NCI-H69 (cell line): ENCODE data around the gene ZNF37A.
"Not testable (repeated sequence)": the region's sequence is repeated elsewhere in the genome, so short reads cannot be mapped to it uniquely, and the experiment has no call there.

Experiments used
- DNase-seq: peaks from one replicate; lab custom pipeline; 2025; lab: John Stamatoyannopoulos, UW

Gene ZNF37A

DNA sequence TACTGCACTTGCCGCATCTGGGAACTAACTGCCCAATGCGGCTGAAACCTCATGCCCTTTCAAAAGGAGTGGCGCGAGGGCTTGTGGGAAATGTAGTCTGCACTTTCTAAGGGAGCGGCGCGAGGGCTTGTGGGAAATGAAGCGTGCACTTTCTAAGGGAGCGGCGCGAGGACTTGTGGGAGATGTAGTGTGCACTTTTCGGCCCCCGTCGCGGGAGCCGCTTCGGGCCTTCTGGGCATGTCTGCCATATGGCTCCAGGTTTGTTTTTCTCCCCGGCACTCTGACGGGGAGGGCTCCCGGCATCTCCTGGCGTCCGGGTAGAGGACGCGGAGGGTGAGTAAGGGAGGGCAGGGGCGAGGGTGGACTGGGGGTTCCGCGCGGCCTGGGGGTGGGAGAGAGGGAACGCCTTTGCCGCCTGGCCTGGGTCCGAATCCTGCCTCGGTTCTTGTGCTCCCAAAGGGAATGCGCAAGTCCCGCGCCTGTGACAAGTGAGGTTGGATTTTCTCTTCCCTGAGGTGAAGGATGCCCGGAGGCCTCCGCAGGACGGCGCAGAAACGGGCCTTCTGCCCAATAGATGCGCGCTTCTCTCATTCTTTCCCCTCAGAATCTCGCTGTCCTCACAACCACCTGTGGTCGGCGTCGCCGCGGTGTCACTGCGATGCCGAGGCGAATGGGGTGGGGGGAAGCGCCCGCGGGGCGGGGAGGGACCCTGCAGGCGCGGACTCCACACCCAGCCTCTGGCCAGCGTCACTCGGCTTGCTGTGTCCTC is at the start of gene ZNF37A:
TSS of gene ZNF37A (plus strand) at position 180 of the 769 bp plus-strand sequence. CDS start 2,281 bp downstream, outside the sequence.
- peak; percentile 96 for DNase-seq

DNA sequence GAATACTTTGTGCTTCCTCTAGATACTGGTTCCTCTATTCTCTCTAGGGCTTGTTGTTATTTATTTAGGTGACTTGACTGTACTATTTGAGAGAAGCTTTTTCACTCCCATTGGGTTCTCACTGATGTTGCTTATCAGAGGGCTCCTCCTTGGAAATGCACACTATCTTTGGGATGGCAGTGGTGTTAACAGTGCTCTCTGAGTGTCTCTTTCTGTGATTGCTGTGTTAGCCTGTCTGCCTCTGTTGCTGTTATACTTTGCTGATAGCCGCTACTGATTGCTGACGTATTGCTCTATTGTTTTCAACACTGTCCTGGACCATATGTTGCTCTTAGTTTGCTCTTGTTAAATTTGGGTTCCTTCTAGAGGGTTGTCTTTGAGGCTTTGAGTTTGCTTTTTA is 49.0 kb upstream of the ZNF37A start:
- no peak for DNase-seq

GRCh38 chr10:38047666-38048065 is 46.5 kb upstream of the ZNF37A start:
- no peak for DNase-seq

GRCh38 chr10:38050212-38050611 is 43.9 kb upstream of the ZNF37A start:
- DNase-seq, result no peak

DNA sequence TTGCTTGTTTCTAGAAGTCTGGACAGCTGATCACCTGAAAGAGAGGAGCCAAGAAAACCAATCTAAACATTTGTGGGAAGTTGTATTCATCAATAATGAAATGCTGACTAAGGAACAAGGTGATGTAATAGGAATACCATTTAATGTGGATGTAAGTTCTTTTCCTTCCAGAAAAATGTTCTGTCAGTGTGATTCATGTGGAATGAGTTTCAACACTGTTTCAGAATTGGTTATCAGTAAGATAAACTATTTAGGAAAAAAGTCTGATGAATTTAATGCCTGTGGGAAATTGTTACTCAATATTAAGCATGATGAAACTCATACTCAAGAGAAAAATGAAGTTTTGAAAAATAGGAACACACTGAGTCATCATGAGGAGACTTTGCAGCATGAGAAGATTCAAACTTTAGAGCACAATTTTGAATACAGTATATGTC is 39.8 kb upstream of the ZNF37A start:
- DNase-seq, result no peak

GRCh38 chr10:38055274-38055894 is 38.8 kb upstream of the ZNF37A start:
- not testable (repeated sequence) for DNase-seq

DNA sequence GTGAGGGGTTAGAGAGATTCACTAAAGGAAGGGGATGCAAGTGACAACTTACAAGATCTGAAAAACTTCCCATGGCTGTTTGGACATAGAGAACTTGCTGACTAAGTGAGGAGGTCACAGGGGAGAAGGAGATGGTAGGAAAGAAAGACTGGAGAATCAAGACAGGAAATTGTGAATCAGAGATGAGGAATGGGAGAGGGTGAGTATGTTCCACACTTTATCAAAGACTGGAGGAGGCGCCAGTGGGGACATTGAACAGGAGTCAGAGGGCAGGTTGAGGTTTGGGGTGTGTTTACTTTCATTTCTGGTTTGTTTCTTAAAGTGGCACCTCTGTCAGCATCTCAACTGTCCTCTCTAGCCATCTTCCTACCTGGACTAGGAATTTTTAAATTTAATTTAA is 24.5 kb upstream of the ZNF37A start:
- DNase-seq, result not testable (repeated sequence)

- no peak for DNase-seq
Observed at GRCh38 chr10:38070501-38070900, 23.6 kb upstream of the ZNF37A start.

GRCh38 chr10:38072552-38072951 is 21.6 kb upstream of the ZNF37A start:
- DNase-seq, result no peak

GRCh38 chr10:38076687-38077086 is 17.4 kb upstream of the ZNF37A start:
- no peak for DNase-seq

DNA sequence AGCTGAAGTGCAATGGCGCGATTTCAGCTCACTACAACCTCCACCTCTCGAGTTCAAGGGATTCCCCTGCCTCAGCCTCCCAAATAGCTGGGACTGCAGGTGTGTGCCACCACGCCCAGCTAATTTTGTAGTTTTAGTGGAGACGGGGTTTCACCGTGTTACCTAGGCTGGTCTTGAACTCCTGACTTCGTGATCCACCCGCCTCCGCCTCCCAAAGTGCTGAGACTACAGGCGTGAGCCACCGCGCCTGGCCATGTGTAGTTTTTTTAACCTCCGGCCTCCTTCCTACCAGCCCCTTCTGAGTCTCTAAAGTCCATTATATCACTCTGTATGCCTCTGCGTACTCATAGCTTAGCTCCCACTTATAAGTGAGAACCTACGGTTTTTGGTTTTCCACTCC is 819 bp upstream of the ZNF37A start:
- DNase-seq, result not testable (repeated sequence)

DNA sequence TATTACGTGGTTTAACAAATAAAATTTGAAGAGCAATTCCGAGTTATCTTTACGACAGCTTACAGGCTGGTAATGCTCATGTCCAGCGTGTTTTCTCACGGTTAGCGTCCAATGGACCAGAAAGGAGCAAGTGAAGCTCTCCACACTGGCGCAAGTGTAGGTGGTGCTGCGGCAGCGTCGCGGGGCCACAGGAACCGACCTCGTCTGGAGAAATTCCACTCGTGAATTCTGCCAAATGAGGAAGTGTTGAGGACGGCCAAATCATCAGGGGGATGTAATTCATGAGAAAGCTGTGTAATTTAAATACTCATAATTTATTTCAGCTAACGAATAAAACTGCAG is 350 bp upstream of the ZNF37A start:
- DNase-seq, result peak; percentile 56

GRCh38 chr10:38094927-38095574 is 914 bp downstream of the ZNF37A start:
- no peak for DNase-seq

DNA sequence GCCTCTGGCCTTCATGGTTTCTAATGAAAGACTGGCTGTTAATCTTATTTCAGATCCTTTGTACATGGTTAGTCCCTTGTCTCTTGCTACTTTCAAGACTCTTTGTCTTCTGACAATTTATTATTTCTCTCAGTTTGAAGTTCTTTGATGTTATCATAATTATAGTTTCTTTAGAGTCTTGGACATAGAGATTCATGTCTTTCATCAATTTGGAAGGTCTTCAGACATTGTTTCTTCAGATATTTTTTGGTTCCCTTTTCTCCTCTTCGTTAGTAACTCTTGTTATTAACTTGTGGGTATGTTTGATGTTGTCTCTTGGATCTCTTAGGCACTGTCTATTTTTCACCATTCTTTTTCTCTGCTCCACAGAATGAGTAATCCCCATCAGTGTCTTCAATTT is 8.7 kb downstream of the ZNF37A start:
- no peak for DNase-seq

- no peak for DNase-seq
Observed at GRCh38 chr10:38103756-38104155, 9.6 kb downstream of the ZNF37A start.

- no peak for DNase-seq
Observed at GRCh38 chr10:38112159-38112558, 18.0 kb downstream of the ZNF37A start.

- no peak for DNase-seq
Observed at GRCh38 chr10:38118072-38118807, 24.1 kb downstream of the ZNF37A start.

- no peak for DNase-seq
Observed at GRCh38 chr10:38119038-38119437, 24.9 kb downstream of the ZNF37A start.

DNA sequence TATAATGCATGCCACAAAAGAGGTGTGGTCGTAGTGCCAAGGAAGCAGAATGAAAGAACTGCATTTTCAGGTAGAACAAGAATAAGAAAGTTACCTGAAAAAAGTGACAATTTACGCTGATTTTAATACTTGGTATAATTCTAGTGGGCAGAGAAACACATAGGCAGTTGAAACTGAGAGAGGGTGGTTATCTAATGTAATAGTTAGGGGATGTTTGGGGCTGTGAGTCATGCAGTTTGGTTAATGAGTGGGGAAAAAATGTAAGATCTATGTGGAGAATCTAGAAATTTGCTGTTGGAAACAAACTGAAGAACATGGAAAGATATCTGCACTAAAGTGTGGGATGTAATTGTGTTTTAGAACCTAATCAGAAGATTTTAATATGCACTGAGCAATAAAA is 33.7 kb downstream of the ZNF37A start:
- no peak for DNase-seq

GRCh38 chr10:38143587-38143986 is 49.5 kb downstream of the ZNF37A start:
- no peak for DNase-seq

GRCh38 chr10:38146579-38147333 is 52.6 kb downstream of the ZNF37A start:
- DNase-seq, result no peak

DNA sequence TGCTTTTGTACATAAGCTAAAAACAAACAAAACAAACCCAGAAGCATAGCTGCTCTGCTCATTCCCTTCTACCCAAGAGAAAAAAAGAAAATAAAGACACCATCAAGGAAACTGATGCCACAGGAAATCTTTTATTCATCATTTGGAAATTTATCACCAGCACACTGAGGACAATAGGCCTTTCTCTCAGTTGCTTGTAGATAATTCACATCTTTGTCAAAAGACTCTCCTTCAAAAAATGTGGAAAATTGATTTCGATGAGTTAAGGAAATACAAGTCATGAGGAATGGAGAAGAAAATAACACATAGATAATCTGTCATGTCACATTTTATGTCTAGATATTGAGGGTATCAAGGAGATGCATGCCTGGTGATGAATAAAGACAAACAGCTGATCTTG is 53.5 kb downstream of the ZNF37A start:
- DNase-seq, result no peak
